T-helper 2 cell (primary cell): ENCODE measurements around the gene L3MBTL3.

Experiments used
- DNase-seq, 5 experiments: peaks; one replicate each; pipeline versions ENCODE4 v3.0.0 to v3.0.0-alpha.2; 2012 to 2022
- total RNA-seq, 2 donors: gene quantifications; one replicate each; lab custom pipeline; 2026; lab: John Stamatoyannopoulos, UW

L3MBTL3 gene
- total RNA-seq = 44.7 to 45.5 reads per million in 2 donors

GRCh38 chr6:130018292-130018743 is at the start of gene L3MBTL3:
TSS of gene L3MBTL3 (plus strand) at chr6:130018581. CDS start at chr6:130042700, 24,119 bp downstream.
- DNase-seq = peak; percentile 69 to 91 (median 81)

DNA sequence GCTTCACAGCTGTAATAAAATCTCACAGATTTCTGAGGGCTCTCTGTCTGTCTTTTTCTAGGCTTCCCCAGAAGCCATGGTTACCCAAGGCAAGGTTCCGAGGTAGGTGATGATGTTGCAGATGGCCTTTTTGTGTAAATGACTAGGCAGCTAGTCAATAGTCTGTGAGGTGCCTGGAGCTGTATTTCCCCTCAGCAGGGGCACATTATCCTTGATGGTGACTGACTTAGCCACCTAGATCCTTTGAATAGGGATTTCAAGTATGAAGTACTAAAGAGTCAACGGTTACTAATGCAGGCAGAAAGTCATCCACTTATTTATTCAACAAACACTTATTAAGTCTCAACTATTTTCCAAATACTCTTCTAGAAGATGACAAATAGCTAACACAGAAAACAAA is 49.3 kb upstream of the L3MBTL3 start:
- DNase-seq = no peak

DNA sequence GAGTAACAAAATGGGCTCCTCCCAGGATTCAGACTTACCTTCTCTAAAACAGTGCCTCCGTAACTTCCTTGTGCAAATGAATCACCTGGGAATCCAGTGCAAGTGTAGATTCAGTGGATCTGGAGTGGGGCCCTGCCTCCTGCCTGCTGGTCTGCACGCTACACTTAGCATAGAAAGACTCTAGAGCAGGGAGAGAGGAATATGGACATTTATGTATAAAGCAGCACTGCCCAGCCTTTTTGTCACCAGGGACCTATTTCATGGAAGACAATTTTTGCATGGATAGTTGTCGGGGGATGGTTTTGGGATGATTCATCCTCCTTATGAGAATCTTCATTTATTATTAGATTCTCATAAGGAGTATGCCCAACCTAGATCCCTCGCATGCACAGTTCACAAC is 42.3 kb upstream of the L3MBTL3 start:
- no peak for DNase-seq

- no peak for DNase-seq
Measured at GRCh38 chr6:129978148-129978916, 40.0 kb upstream of the L3MBTL3 start.

DNA sequence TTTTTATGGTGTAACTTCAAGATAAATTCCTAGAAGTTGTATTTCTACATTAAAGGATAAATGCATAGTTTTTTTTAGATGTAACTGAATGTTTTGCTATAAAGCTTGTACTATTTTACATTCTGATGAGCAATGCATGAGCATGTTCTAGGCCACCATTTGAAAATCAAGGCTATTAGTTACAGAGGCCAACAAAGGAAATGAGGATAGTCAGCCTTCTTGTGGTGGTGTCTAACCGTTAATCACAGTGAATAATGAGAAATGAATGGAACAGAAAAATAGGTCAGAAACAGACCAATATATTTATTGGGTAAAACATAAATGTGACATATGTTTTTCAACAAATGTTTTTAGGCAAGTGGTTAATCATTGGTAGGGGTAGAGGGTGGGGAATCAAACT is 37.6 kb upstream of the L3MBTL3 start:
- DNase-seq = no peak

GRCh38 chr6:129981598-129981997 is 36.8 kb upstream of the L3MBTL3 start:
- peak in 1 of 5 experiments; percentile 6 for DNase-seq

- peak in 2 of 5 experiments; percentile 0 to 75 for DNase-seq
Measured at GRCh38 chr6:129989396-129989795, 29.0 kb upstream of the L3MBTL3 start.

GRCh38 chr6:129992881-129993280 is 25.5 kb upstream of the L3MBTL3 start:
- no peak for DNase-seq

- no peak for DNase-seq
Measured at GRCh38 chr6:129994410-129994809, 24.0 kb upstream of the L3MBTL3 start.

DNA sequence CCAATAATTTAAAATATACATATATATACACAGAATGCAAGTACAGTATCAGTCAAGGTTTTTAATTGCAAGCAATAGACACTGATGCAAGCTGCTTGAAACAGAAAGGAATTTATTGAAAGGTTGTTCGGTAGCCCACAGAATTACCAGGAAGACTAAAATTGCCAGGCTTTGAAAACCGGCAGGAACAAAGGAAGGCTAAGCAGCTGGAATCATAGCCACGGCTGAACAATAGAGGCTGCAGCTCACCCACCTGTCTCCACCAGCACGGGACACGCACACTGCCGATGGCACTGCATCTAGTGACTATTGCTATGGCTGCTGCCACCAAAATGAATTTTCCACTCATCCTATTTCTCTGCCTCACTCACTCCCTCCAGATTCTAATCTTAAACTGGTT is 22.0 kb upstream of the L3MBTL3 start:
- no peak for DNase-seq

DNA sequence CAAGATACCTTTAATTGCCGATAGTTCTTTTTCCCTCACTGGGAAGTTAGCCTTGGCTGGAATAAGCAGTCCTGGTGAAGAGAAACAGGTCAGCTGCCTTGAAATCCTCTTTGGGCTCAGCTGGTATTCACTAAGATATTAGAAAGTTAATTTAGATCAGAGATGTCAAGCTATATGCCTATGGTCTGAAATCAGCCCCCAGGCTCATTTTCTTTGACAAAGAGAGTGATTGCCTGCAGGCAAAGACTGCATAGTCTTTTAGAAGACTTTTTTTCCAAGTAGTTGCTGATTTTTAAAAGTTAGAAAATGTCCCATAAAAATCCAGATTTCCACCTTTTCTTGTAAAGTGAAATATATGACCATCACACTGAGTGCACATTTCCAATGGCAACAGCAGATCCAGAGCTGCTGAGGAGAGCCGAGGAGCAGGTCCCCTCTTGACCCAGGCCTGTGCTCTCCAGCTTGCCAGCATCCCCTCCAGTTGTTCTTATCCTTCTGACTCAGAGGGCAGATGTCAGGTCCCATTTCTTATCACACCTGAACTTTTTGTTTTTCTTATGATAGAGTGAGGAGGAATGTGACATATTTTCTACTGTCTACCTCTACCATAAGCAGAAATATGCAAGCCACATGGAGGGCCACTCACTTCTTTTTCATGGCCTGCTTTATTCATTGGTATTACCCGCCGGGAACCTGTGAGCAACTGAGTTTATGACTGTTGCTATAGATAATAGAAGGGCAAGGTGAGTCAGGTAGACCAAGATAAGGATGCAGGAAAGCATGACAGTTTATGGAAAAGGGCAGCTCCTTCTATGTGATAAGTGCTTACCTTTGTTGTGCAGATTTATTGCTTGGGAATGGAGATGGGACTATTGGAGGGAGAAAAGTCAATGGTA is 17.6 kb upstream of the L3MBTL3 start:
- DNase-seq = no peak

DNA sequence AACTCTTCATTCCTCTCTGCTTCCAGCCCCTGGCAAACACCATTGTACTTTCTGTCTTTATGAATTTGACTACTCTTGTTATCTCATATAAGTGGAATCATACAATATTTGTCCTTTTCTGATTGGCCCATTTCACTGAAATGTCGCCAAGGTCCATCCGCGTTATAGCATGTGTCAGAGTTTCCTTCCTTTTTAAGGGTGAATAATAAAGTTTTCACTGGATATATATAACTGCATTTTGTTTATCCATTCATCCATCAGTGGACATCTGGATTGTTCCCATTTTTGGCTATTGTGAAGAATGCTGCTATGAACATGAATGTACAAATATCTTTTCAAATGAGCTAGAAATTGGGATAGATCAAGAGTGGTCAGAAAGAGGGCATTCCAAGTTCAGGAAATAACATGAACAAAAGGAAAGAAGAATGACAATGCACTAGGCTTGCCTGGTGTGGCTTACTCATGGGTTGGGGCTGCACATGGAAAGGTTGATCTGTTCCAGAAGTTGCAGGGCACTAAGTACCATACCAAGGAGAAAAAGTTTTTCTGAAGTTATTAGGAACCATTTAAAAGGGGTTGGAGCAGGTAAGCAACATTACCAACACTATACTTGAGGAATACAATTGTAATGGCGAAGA is 10.0 kb upstream of the L3MBTL3 start:
- no peak for DNase-seq

DNA sequence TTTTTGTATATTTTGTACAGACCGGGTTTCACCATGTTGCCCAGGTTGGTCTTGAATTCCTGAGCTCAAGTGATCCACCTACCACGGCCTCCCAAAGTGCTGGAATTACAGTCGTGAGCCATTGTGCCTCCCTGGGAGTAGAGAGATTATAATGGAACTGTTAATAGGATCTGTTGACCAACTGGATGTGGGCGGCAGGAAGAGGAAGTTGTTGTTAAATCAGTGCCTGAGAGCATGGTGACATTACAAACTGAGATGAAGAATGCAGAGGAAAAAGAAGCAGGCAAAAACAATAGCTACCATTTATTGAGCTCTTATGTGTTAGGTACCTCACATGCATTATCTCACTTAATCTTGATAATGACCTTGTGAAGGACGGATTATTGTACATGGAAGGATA is 9.2 kb upstream of the L3MBTL3 start:
- no peak for DNase-seq

DNA sequence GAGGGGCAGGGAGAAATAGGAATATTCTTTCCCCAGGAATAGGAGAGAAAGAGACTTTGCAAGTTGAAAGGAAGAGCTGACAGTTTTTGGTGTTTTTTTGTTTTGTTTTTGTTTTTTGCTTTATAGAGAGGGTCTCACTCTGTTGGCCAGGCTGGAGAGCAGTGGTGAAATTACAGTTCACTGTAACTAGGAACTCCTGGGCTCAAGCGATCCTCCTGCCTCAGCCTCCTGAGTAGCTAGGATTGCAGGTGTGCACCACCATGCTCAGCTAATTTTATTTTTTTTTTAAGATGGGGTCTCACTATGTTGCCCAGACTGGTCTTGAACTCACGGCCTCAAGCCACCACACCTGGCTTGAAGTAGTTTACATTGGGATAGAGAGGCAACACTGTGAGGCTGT is 8.0 kb upstream of the L3MBTL3 start:
- no peak for DNase-seq

DNA sequence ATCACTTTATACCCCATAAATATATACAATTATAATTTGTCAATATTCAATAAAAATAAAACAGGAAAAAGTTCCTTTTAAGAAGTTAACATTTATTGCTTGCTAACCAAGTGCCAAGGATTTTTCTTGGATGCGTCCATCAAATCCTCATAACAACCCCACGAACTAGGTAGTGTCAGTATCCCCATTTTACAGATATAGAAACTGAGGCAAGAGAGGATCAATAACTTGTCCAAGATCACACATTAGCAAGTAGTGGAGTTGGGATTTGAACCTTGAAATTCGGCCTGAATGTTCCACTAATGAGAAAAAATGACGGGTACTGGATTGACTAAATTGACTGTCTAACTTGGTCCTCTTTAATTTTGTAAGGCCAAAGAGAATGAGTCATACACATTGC is 5.7 kb upstream of the L3MBTL3 start:
- no peak for DNase-seq

- peak; percentile 6 to 53 (median 14) for DNase-seq
Measured at GRCh38 chr6:130018744-130019325, 454 bp downstream of the L3MBTL3 start.

DNA sequence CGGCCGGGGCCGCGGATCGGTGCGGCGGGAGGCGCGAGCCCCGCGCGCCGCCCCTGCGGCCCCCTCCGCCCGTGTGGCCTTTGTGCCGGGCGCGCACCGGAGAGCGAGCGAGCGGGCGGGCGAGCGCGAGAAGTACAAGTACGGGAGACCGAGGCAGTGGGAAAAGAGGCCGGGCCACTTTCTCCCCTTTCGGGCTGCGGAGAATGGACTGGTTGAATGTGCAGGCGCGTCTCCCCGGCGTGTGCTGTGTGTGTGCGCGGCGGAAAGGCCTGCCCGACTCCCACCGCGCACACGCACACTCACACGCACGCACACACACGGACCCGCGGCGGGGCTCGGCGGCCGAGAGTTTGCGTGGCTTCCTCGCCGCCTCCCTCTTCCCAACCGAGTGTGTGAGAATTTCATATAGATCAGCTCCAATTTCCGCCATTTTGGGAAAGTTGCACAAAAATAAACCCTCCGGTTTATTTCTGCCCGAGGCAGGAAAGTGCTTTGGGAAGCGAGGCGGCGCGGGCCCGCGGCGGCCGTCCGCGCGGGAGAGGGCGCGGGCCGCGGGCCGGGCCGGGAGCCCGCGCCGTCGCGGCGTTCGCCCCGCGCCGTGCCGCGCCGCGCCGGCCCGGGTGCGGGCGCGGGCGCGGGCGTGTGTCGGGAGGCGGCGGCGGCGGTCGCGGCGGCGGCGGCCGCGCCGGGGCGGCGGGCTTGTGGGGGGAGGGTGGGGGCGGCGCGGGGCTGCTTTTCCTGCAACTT is 1.1 kb downstream of the L3MBTL3 start:
- DNase-seq = peak in 4 of 5 experiments; percentile 10 to 74 (median 20)

- DNase-seq = peak; percentile 9 to 57 (median 22)
Measured at GRCh38 chr6:130020073-130020906, 1.9 kb downstream of the L3MBTL3 start.

DNA sequence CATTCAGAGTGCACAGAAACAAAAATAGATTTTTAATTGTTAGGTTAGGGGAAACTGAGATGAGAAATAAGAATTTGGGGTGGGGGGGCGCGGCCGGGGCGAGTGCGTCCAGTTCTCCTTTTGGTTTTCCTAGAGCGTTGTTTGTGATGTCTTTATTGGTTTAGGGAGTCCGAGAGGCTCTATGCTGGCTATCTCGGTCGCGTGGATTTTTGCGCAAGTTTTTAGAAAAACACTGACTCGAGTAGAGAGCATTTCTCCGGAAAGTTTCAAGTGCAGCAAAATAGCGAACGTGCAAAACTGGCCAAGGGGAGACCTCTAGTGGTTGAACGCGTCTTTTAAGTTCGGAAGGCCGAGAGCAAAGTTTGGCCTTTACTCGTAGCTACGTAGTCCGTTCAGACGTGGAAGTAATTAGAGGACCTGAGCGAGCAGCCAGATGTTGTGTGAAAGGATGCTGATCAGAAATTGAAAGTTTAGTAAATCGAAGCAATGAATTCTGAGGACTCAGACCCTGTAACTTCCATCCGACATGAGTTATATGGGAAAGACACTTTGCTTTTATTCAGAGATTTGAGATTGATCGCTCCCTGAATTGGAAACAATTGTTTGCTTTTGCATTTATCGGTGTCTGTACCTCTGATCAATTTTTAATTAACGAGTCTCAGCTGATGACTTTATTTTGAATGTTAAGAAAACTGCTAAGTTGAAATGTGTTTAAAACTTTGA is 2.7 kb downstream of the L3MBTL3 start:
- DNase-seq = peak; percentile 13 to 90 (median 59)

DNA sequence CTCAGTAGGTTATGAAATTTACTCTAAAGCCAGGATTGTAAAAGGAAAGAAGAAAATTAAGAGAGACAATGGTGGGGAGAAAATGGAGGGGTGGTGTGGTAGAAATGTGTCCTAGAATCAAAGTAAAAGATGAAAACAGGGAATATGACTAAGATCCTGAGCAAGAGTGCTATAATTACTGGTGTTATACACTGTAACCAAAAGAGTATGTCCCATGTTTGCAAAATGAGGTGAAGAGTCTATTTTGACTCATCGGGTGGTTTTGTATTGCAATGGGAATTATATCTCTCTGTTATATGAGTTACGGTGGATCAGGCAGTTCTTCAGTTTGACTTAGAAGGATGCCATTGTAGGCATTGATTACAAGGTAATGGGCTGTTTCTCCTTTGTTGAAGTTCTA is 8.5 kb downstream of the L3MBTL3 start:
- DNase-seq = no peak
